PC-3 (cell line): ENCODE data around the gene HTT-AS.

Source experiments
- EZH2phosphoT487 ChIP-seq: fragments of 300-600 bp; sonication (generic); IDR thresholded peaks from 2 replicates; pipeline ENCODE4 v1.6.1; 2018; ENCODE audit warnings: mild to moderate bottlenecking, antibody characterized with exemption, low read length, borderline replicate concordance
- TF ChIP-seq, protein P1 (sequence below): fragments of 300-600 bp; sonication (generic); conservative IDR thresholded peaks from 2 replicates; pipeline ENCODE4 v1.5.1; 2017; ENCODE audit warnings: antibody characterized with exemption, low read depth, mild to moderate bottlenecking, low read length

DNA sequence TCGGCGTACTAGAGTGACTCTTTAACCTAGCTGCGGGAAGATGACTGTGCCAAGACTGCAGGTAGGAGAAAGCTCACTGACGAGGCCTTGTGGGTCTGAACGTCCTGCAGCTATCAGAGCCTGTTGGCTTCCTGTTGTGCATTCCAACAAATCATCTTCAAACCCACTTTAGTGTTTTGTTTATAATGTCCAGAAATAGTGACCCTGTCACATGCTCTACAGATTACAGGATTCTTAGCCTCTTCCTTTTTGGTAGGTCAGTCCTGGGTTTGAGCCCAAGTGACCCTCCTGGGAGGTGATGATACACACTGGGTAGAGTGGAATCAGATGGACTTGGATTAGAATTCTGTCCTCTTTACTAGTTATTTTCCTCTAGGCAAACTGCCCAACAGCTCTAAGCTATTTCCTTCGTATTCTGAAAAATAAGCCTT is 33.4 kb upstream of the HTT-AS start:
- TF ChIP-seq, protein P1, sequence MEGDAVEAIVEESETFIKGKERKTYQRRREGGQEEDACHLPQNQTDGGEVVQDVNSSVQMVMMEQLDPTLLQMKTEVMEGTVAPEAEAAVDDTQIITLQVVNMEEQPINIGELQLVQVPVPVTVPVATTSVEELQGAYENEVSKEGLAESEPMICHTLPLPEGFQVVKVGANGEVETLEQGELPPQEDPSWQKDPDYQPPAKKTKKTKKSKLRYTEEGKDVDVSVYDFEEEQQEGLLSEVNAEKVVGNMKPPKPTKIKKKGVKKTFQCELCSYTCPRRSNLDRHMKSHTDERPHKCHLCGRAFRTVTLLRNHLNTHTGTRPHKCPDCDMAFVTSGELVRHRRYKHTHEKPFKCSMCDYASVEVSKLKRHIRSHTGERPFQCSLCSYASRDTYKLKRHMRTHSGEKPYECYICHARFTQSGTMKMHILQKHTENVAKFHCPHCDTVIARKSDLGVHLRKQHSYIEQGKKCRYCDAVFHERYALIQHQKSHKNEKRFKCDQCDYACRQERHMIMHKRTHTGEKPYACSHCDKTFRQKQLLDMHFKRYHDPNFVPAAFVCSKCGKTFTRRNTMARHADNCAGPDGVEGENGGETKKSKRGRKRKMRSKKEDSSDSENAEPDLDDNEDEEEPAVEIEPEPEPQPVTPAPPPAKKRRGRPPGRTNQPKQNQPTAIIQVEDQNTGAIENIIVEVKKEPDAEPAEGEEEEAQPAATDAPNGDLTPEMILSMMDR, result no peak
- no peak for TF ChIP-seq EZH2phosphoT487
